Right renal pelvis (tissue), 4 donors: Measurements from ENCODE around the gene ARPC1A. TPM values are rescaled to one million over a fixed set of nuclear protein-coding genes. Genes with fewer than 3 reads are reported as not detected.
"Not testable (repeated sequence)": the region's sequence is repeated elsewhere in the genome, so short reads cannot be mapped to it uniquely, and the experiment has no call there.

ENCODE experiments used
- DNase-seq, 4 donors: peaks; one replicate each; pipeline ENCODE4 v3.0.0-alpha.2; 2013; ENCODE audit warnings: low read depth in 4 of 4, low spot score in 3 of 4, missing footprints in 1 of 4
- polyA plus RNA-seq, 4 donors: library from polyadenylated mRNA; unstranded; fragments of 120-200 nt; gene quantifications; one replicate each; pipeline ENCODE4 v1.2.1, GENCODE V29; 2013; ENCODE audit not compliant: insufficient read length in 4 of 4

ARPC1A gene
- polyA plus RNA-seq, 4 donors, result 112 to 122 (median 116) TPM

GRCh38 chr7:99314504-99314903 lies 11.2 kb upstream of the ARPC1A start:
- no peak for DNase-seq

GRCh38 chr7:99320371-99320770 lies 5.3 kb upstream of the ARPC1A start:
- DNase-seq, result no peak

GRCh38 chr7:99322659-99323058 lies 3.0 kb upstream of the ARPC1A start:
- not testable (repeated sequence) for DNase-seq

- DNase-seq, result no peak
Observed at GRCh38 chr7:99324559-99324958, 1.1 kb upstream of the ARPC1A start.

- DNase-seq, result no peak
Observed at GRCh38 chr7:99325001-99325493, 651 bp upstream of the ARPC1A start.

- no peak for DNase-seq
Observed at GRCh38 chr7:99326408-99326782, 697 bp downstream of the ARPC1A start.

GRCh38 chr7:99330314-99330961 lies 4.7 kb downstream of the ARPC1A start:
- DNase-seq, result not testable (repeated sequence)

GRCh38 chr7:99331002-99331401 lies 5.3 kb downstream of the ARPC1A start:
- no peak for DNase-seq

- DNase-seq, result no peak
Observed at GRCh38 chr7:99339595-99339994, 13.9 kb downstream of the ARPC1A start.

GRCh38 chr7:99340659-99341058 lies 15.0 kb downstream of the ARPC1A start:
- no peak for DNase-seq

GRCh38 chr7:99344061-99344647 lies 18.5 kb downstream of the ARPC1A start:
- no peak for DNase-seq

GRCh38 chr7:99350641-99351040 lies 24.9 kb downstream of the ARPC1A start:
- DNase-seq, result not testable (repeated sequence)

GRCh38 chr7:99352247-99352646 lies 26.5 kb downstream of the ARPC1A start:
- no peak for DNase-seq

- no peak for DNase-seq
Observed at GRCh38 chr7:99355098-99355497, 29.4 kb downstream of the ARPC1A start.

GRCh38 chr7:99357701-99358490 lies 32.2 kb downstream of the ARPC1A start:
- DNase-seq, result no peak

- not testable (repeated sequence) for DNase-seq
Observed at GRCh38 chr7:99358521-99358920, 32.8 kb downstream of the ARPC1A start.

GRCh38 chr7:99359465-99360154 lies 33.9 kb downstream of the ARPC1A start:
- no peak for DNase-seq

GRCh38 chr7:99362801-99363200 lies 37.1 kb downstream of the ARPC1A start:
- DNase-seq, result no peak

- DNase-seq, result no peak
Observed at GRCh38 chr7:99363286-99363685, 37.6 kb downstream of the ARPC1A start.

- DNase-seq, result no peak
Observed at GRCh38 chr7:99365318-99366141, 39.8 kb downstream of the ARPC1A start.
